HG02798 (cell line): ENCODE results near the gene EZR.

Source experiments
- ATAC-seq: cut with Tn5 transposase; IDR thresholded peaks from one replicate; pipeline ENCODE4 v1.9.1; 2021; ENCODE audit warnings: mild to moderate bottlenecking; ENCODE audit not compliant: unreplicated experiment, poor library complexity

The EZR gene

DNA sequence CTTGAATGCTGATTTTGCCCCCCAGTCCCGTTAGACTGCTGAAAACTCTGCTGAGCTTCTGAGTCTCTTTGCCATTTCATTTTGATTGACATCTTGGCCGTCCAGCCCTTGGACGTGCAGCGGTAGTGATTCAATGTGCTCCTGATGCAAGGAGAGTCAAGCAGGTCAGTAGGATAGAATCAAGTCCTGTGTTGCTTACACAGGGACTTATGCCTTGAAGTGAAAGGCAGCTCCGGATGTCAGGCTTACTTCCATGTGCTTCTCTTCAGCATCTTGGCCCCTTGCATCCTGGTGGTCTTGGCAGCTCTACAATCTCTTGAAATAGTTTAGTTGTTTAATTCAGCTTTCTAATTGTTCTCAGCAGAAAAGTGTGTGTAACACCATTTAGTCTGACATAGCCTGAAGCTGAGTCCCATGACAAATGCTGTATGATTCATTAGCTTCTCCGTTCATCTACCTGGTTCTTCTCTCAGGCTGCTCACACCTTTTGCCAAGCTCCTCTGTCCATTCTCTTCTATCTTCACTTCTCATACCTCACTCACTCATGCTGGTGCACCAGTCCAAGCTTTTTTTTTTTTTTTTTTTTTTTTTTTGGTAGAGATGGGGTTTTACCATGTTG, 76.0 kb downstream of the EZR start:
- no peak for ATAC-seq

- ATAC-seq = no peak
Observed at GRCh38 chr6:158739673-158740072, 79.5 kb downstream of the EZR start.

GRCh38 chr6:158737710-158738615, 81.2 kb downstream of the EZR start:
- no peak for ATAC-seq

GRCh38 chr6:158737082-158737709, 82.0 kb downstream of the EZR start:
- no peak for ATAC-seq

DNA sequence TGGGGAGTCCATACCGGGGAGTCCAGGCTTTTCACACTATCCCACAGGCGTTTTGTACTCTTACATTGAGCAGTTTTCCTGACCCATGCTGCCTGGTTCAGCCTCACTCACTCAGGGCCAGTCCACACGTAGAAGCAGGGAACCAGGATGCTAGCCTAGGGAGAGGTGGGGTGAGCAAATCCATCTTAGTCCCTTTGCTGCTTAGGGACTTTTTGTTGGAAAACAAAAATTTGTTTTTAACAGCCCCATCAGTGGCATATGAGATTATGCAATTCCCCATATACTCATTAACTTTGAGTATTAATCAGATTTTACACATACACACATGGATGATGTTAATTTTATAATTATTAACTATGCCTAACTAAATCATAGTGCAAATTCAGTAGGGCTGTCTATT, 84.2 kb downstream of the EZR start:
- no peak for ATAC-seq

DNA sequence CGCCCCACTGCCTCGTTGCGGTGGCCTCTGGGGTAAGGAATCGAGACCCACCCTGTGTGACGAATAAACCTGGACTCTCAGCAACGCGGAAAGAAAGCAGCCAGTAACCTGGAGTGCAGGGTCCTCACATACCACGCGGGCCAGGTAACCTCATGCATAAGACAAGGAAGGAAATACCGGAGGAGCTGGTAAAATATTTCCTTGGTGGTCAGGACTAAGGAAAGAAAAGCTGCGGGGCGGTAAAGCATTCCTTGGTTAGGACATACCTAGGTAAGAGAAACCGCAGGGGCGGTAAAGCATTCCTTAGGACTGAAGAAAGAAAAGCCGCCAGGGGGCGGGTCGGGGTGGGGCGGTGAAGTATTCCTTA, 88.6 kb downstream of the EZR start:
- ATAC-seq = no peak

DNA sequence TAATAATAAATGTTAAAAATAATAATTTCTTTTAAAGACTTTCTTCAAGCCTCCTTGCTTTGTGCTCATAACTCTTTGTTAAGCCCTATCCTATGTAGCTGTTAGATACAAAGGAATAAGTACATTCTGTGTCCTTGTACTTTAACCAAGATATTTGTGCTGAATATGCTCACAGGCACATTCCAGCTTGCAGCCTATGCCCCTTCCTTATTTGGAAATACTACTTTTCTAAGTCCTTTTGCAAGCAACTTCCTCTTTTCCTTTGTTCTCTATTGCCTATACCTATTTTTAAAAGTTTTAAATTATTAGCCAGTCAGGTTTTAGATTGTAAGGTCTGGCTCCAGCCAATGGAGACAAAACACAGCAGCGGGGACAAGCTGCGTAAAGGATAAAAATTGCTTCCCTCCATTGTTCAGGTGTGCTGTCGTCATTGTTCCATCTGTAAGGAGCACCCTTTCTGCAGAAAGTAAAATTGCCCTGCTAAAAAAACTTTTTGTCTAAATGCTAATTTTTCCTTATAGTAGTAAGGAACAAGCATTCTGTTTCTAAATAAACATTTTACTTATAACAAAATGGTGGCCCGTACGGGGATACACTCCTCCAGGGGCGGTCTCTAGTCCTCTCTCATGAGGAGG, 89.1 kb downstream of the EZR start:
- ATAC-seq = no peak

GRCh38 chr6:158725704-158726103, 93.5 kb downstream of the EZR start:
- no peak for ATAC-seq

GRCh38 chr6:158722176-158722729, 96.9 kb downstream of the EZR start:
- ATAC-seq = no peak

GRCh38 chr6:158718461-158719046, 100.6 kb downstream of the EZR start:
- no peak for ATAC-seq

GRCh38 chr6:158717341-158718330, 101.5 kb downstream of the EZR start:
- peak; percentile 76 for ATAC-seq
